ENCODE results near the gene ARHGAP33. TPM values are rescaled to one million over a fixed set of nuclear protein-coding genes. Genes with fewer than 3 reads are reported as not detected.

The ARHGAP33 gene
- 6.2 and 11.7 TPM in 2 replicates for total RNA-seq

GRCh38 chr19:35775298-35776101, at the start of gene ARHGAP33:
TSS of gene ARHGAP33 (plus strand) at chr19:35775564. CDS start at chr19:35775659, 95 bp downstream.

GRCh38 chr19:35742121-35742724, 33.1 kb upstream of the ARHGAP33 start, which contains the start of gene IGFLR1:
TSS of gene IGFLR1 (minus strand) at chr19:35742452. CDS start at chr19:35741180, 1,272 bp downstream.

GRCh38 chr19:35745328-35746086, 29.9 kb upstream of the ARHGAP33 start, which contains the start of the genes PSENEN and U2AF1L4:
TSS of gene PSENEN (plus strand) at chr19:35745651. CDS start at chr19:35745931, 280 bp downstream.
TSS of gene U2AF1L4 (minus strand) at chr19:35745418. CDS start at chr19:35745391, 27 bp downstream.

GRCh38 chr19:35748106-35749020, 27.0 kb upstream of the ARHGAP33 start, which contains the start of gene LIN37:
TSS of gene LIN37 (plus strand) at chr19:35748576. CDS start at chr19:35748725, 149 bp downstream.

GRCh38 chr19:35756377-35757230, 18.8 kb upstream of the ARHGAP33 start, which contains the start of gene HSPB6:
TSS of gene HSPB6 (minus strand) at chr19:35757029. CDS start at chr19:35757008, 21 bp downstream.

GRCh38 chr19:35757749-35758608, 17.4 kb upstream of the ARHGAP33 start, which contains the start of gene PROSER3:
TSS of gene PROSER3 (plus strand) at chr19:35758176. CDS start at chr19:35758216, 40 bp downstream.

GRCh38 chr19:35812220-35813042, 37.1 kb downstream of the ARHGAP33 start, which contains the start of gene PRODH2:
TSS of gene PRODH2 (minus strand) at chr19:35812845. CDS start at chr19:35812805, 40 bp downstream.

Other genes starting within 250 kb of the ARHGAP33 start
- gene SBSN, start 247.3 kb upstream of the ARHGAP33 start, total RNA-seq: 1.7 and 4.5 TPM in 2 replicates
- gene GAPDHS, start 242.1 kb upstream of the ARHGAP33 start, total RNA-seq: not detected in 2 replicates
- gene TMEM147, start 229.9 kb upstream of the ARHGAP33 start, total RNA-seq: 80.7 and 104 TPM in 2 replicates
- gene ATP4A, start 211.9 kb upstream of the ARHGAP33 start, total RNA-seq: not detected in 2 replicates
- gene PMIS2, start 189.4 kb upstream of the ARHGAP33 start, total RNA-seq: not detected in 2 replicates
- gene HAUS5, start 162.8 kb upstream of the ARHGAP33 start, total RNA-seq: 9.4 and 16.6 TPM in 2 replicates
- 41.0 and 49.0 TPM in 2 replicates for gene RBM42, start 146.5 kb upstream of the ARHGAP33 start, total RNA-seq
- 0.11 and 0.50 TPM in 2 replicates for gene ETV2, start 133.8 kb upstream of the ARHGAP33 start, total RNA-seq
- gene COX6B1, start 127.2 kb upstream of the ARHGAP33 start, total RNA-seq: 324 and 362 TPM in 2 replicates
- gene UPK1A, start 109.0 kb upstream of the ARHGAP33 start, total RNA-seq: not detected in 2 replicates
- not detected in 2 replicates for gene ZBTB32, start 71.0 kb upstream of the ARHGAP33 start, total RNA-seq
- 7.5 TPM in 2 replicates for gene KMT2B, start 57.6 kb upstream of the ARHGAP33 start, total RNA-seq
- 0.62 and 0.66 TPM in 2 replicates for gene IGFLR1, start 33.1 kb upstream of the ARHGAP33 start, total RNA-seq
- gene U2AF1L4, start 30.1 kb upstream of the ARHGAP33 start, total RNA-seq: 6.1 and 8.9 TPM in 2 replicates
- 8.6 and 12.1 TPM in 2 replicates for gene PSENEN, start 29.9 kb upstream of the ARHGAP33 start, total RNA-seq
- gene LIN37, start 27.0 kb upstream of the ARHGAP33 start, total RNA-seq: 12.2 and 16.5 TPM in 2 replicates
- 49.6 and 161 TPM in 2 replicates for gene HSPB6, start 18.5 kb upstream of the ARHGAP33 start, total RNA-seq
- gene PROSER3, start 17.4 kb upstream of the ARHGAP33 start, total RNA-seq: 6.1 and 7.9 TPM in 2 replicates
- gene PRODH2, start 37.3 kb downstream of the ARHGAP33 start, total RNA-seq: not detected in 2 replicates
- under 0.01 TPM in 1 of 2 replicates, not detected in the other for gene NPHS1, start 76.9 kb downstream of the ARHGAP33 start, total RNA-seq
- not detected in 2 replicates for gene KIRREL2, start 81.3 kb downstream of the ARHGAP33 start, total RNA-seq
- 3.5 and 6.7 TPM in 2 replicates for gene APLP1, start 93.0 kb downstream of the ARHGAP33 start, total RNA-seq
- 5.6 and 9.9 TPM in 2 replicates for gene NFKBID, start 125.0 kb downstream of the ARHGAP33 start, total RNA-seq
- gene HCST, start 127.0 kb downstream of the ARHGAP33 start, total RNA-seq: 0.22 and 1.5 TPM in 2 replicates
- gene TYROBP, start 132.7 kb downstream of the ARHGAP33 start, total RNA-seq: not detected in 2 replicates
- 1.7 and 2.4 TPM in 2 replicates for gene LRFN3, start 160.8 kb downstream of the ARHGAP33 start, total RNA-seq
- 9.6 and 11.1 TPM in 2 replicates for gene SDHAF1, start 219.6 kb downstream of the ARHGAP33 start, total RNA-seq
- gene SYNE4, start 233.2 kb downstream of the ARHGAP33 start, total RNA-seq: 0.25 TPM in 1 of 2 replicates, not detected in the other
- 15.9 and 20.0 TPM in 2 replicates for gene ALKBH6, start 238.6 kb downstream of the ARHGAP33 start, total RNA-seq